Prostate gland (tissue), 2 donors: ENCODE results near the gene NLN.

Experiments
- CTCF ChIP-seq, 4 experiments: fragments of 200-600 bp in 2 of 4; fragments of 450-650 bp in 2 of 4; sonication (generic) in 2 of 4; IDR thresholded peaks; 1 replicate in 3 of 4; 2 replicates in 1 of 4; pipeline ENCODE4 v1.5.1; 2016 to 2019; ENCODE audit warnings: antibody characterized with exemption in 4 of 4, mild to moderate bottlenecking in 2 of 4, moderate library complexity in 2 of 4
- POLR2AphosphoS5 ChIP-seq: sonication (generic); formaldehyde crosslinking; IDR thresholded peaks from one replicate; pipeline ENCODE4 v1.6.1; 2017; ENCODE audit warnings: antibody characterized with exemption

GRCh38 chr5:65833780-65834179 is 111.8 kb downstream of the NLN start:
- TF ChIP-seq POLR2AphosphoS5 (no peak), CTCF (IDR thresholded peaks at IDR 0.05) (no peak)
